ENCODE measurements around the gene BCL2L2. TPM values are rescaled to one million over a fixed set of nuclear protein-coding genes. Genes with fewer than 3 reads are reported as not detected.
A peak's percentile ranks its signal among the peaks of the same experiment; 100 is the strongest.

Gene BCL2L2
- total and polyA plus RNA-seq, 9 of the 15 experiments (the other 6 are each of a cell fraction or from before 2014, with no cell fraction given): 2.6 to 32.5 (median 14.7) TPM

GRCh38 chr14:23301969-23302289 lies 4.7 kb upstream of the BCL2L2 start (continued):
- no peak for TF ChIP-seq BCLAF1 (IDR thresholded peaks at IDR 0.05; ENCODE audit: borderline replicate concordance in 1 of 2, control insufficient read depth in 1 of 2, low read depth in 2 of 2, low read length in 1 of 2)
- TF ChIP-seq ZNF507 (tag; conservative IDR thresholded peaks at IDR 0.05): no peak
- peak; percentile 73; the same call in 1 of the 2 replicates for TF ChIP-seq NR1H2 (CRISPR knock-in tag; IDR thresholded peaks at IDR 0.05)
- TF ChIP-seq TARDBP (IDR thresholded peaks at IDR 0.05): no peak
- TF ChIP-seq ZNF263 (CRISPR knock-in tag; IDR thresholded peaks at IDR 0.05; ENCODE audit: borderline replicate concordance): peak; percentile 56; the same call in 1 of the 2 replicates
- no peak for TF ChIP-seq TRIM25 (IDR thresholded peaks at IDR 0.05; ENCODE audit: borderline replicate concordance)
- no peak for TF ChIP-seq MTF1 (CRISPR knock-in tag; IDR thresholded peaks at IDR 0.05; ENCODE audit: borderline replicate concordance)
- no peak for TF ChIP-seq LCOR (CRISPR knock-in tag; IDR thresholded peaks at IDR 0.05)
- TF ChIP-seq GTF3C2 (IDR thresholded peaks at IDR 0.05; ENCODE audit: borderline replicate concordance, extremely low read depth, insufficient read length): no peak
- no peak for TF ChIP-seq KAT7 (CRISPR knock-in tag; IDR thresholded peaks at IDR 0.05; ENCODE audit: borderline replicate concordance)
- TF ChIP-seq ZNF444 (CRISPR knock-in tag; IDR thresholded peaks at IDR 0.05): no peak
- TF ChIP-seq HDAC1 (IDR thresholded peaks at IDR 0.05): peak in 1 of 2 experiments; percentile 79; a peak in 2 of 4 replicates
- no peak for TF ChIP-seq ZNF436 (CRISPR knock-in tag; IDR thresholded peaks at IDR 0.05)
- TF ChIP-seq RBBP5 (IDR thresholded peaks at IDR 0.05; ENCODE audit: borderline replicate concordance, insufficient read depth, low read length, poor library complexity, severe bottlenecking): peak; percentile 3
- no peak for TF ChIP-seq ZNF551 (CRISPR knock-in tag; IDR thresholded peaks at IDR 0.05)
- TF ChIP-seq HNRNPUL1 (IDR thresholded peaks at IDR 0.05; ENCODE audit: low read length): no peak
- no peak for TF ChIP-seq SMAD2 (IDR thresholded peaks at IDR 0.05; ENCODE audit: low read depth, low read length)
- TF ChIP-seq ZNF133 (CRISPR knock-in tag; IDR thresholded peaks at IDR 0.05): no peak
- peak; percentile 85 for TF ChIP-seq CBX1 (IDR thresholded peaks at IDR 0.05; ENCODE audit: low read depth)
- no peak for TF ChIP-seq NFE2 (IDR thresholded peaks at IDR 0.05; ENCODE audit: low read depth)
- TF ChIP-seq NCOA1 (IDR thresholded peaks at IDR 0.05; ENCODE audit: low read depth): no peak
- TF ChIP-seq KDM4B (IDR thresholded peaks at IDR 0.05; ENCODE audit: borderline replicate concordance in 2 of 2, low read depth in 1 of 2): no peak

Measured in K562 (cell line).